Fibroblast of villous mesenchyme (primary cell): ENCODE measurements around the gene KRT7. TPM values are rescaled to one million over a fixed set of nuclear protein-coding genes. Genes with fewer than 3 reads are reported as not detected.
A peak's percentile ranks its signal among the peaks of the same experiment; 100 is the strongest.

Experiments
- DNase-seq: peaks from one replicate; pipeline ENCODE4 v3.0.0-alpha.2; 2010; ENCODE audit warnings: low read depth
- H3K4me3 ChIP-seq: 2 replicates; pipeline ENCODE4 v1.5.1; 2011; ENCODE audit warnings: low read depth, mild to moderate bottlenecking, low read length
- CTCF ChIP-seq: IDR thresholded peaks from 2 replicates; pipeline ENCODE4 v1.5.1; 2012; ENCODE audit warnings: low read depth, mild to moderate bottlenecking, low read length; ENCODE audit not compliant: insufficient read depth
- total RNA-seq: library from RNA; depleted of rRNA; stranded (reverse); fragments of >200 nt; gene quantifications from 2 replicates; pipeline ENCODE4 v1.2.3, GENCODE V29; 2012

The KRT7 gene
- total RNA-seq, 1 donor = 36.7 TPM

- H3K4me3 ChIP-seq = no peak overlapping the region
- DNase-seq = no peak
- TF ChIP-seq CTCF = no peak
Measured at GRCh38 chr12:52217223-52217622, 15.8 kb upstream of the KRT7 start.

- no peak overlapping the region for H3K4me3 ChIP-seq
- no peak for TF ChIP-seq CTCF
Measured at GRCh38 chr12:52218001-52218400, 15.0 kb upstream of the KRT7 start.

GRCh38 chr12:52220477-52220876, 12.6 kb upstream of the KRT7 start:
- TF ChIP-seq CTCF = no peak

More at GRCh38 chr12:52218001-52218400, 15.0 kb upstream of the KRT7 start:
- no peak for DNase-seq

GRCh38 chr12:52221070-52221781, 11.8 kb upstream of the KRT7 start:
- no peak for DNase-seq
- no peak for TF ChIP-seq CTCF

More at GRCh38 chr12:52220477-52220876, 12.6 kb upstream of the KRT7 start:
- no peak for DNase-seq
- no peak overlapping the region for H3K4me3 ChIP-seq

GRCh38 chr12:52221912-52222457, 11.1 kb upstream of the KRT7 start:
- TF ChIP-seq CTCF = peak; percentile 51
- DNase-seq = no peak
- no peak overlapping the region for H3K4me3 ChIP-seq

More at GRCh38 chr12:52221070-52221781, 11.8 kb upstream of the KRT7 start:
- H3K4me3 ChIP-seq = no peak overlapping the region

- no peak overlapping the region for H3K4me3 ChIP-seq
- TF ChIP-seq CTCF = no peak
- DNase-seq = no peak
Measured at GRCh38 chr12:52222692-52223091, 10.4 kb upstream of the KRT7 start.
